ENCODE data around the gene CLDN1. TPM values are rescaled to one million over a fixed set of nuclear protein-coding genes. Genes with fewer than 3 reads are reported as not detected.

The CLDN1 gene
- total and polyA plus RNA-seq, 2 of the 13 experiments (the other 11 are each of a cell fraction or from before 2014, with no cell fraction given) = 42.7 to 51.6 TPM

DNA sequence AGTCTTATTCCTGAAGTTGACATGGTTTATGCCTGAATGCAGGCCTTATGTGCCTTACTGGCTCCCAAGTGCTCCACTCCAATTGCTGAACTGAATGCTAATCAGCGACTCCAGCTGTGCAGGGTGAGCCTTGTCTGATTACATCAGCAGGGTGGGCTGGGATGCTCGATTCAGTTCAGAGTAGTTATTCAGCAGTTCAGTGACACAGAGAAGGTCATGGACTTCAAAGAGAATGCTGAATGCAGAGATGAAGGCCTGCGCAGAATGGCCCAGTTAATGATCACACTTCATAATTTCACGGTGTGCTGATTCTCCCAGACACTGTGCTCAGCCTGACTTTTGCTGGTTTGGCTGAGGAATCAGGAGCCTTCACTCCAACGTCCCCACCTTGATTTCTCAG lies 63.6 kb downstream of the CLDN1 start (continued):
- TF ChIP-seq, protein P1, sequence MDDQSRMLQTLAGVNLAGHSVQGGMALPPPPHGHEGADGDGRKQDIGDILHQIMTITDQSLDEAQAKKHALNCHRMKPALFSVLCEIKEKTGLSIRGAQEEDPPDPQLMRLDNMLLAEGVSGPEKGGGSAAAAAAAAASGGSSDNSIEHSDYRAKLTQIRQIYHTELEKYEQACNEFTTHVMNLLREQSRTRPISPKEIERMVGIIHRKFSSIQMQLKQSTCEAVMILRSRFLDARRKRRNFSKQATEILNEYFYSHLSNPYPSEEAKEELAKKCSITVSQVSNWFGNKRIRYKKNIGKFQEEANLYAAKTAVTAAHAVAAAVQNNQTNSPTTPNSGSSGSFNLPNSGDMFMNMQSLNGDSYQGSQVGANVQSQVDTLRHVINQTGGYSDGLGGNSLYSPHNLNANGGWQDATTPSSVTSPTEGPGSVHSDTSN (CRISPR knock-in tag; IDR thresholded peaks at IDR 0.05; ENCODE audit: borderline replicate concordance) = no peak
- TF ChIP-seq ZNF577 (CRISPR knock-in tag; IDR thresholded peaks at IDR 0.05; ENCODE audit: borderline replicate concordance, low read depth) = no peak
- peak; percentile 26; the same call in 1 of the 2 replicates for TF ChIP-seq SAP130 (CRISPR knock-in tag; IDR thresholded peaks at IDR 0.05; ENCODE audit: low read depth)
- 0 out of 2 replicates have a peak, but pooled peaks have one; percentile 29 for TF ChIP-seq ZNF264 (CRISPR knock-in tag; IDR thresholded peaks at IDR 0.05)
- TF ChIP-seq ZNF207 (IDR thresholded peaks at IDR 0.05; ENCODE audit: borderline replicate concordance) = no peak
- TF ChIP-seq, protein P2, sequence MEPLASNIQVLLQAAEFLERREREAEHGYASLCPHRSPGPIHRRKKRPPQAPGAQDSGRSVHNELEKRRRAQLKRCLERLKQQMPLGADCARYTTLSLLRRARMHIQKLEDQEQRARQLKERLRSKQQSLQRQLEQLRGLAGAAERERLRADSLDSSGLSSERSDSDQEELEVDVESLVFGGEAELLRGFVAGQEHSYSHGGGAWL (CRISPR knock-in tag; IDR thresholded peaks at IDR 0.05) = no peak
- TF ChIP-seq ESRRA (CRISPR knock-in tag; IDR thresholded peaks at IDR 0.05; ENCODE audit: low read depth) = peak; percentile 52; the same call in 1 of the 2 replicates
- no peak for TF ChIP-seq RBM22 (optimal IDR thresholded peaks at IDR 0.05; ENCODE audit: low read length)
- no peak for TF ChIP-seq U2AF2 (IDR thresholded peaks at IDR 0.05; ENCODE audit: low read depth, low read length)
- no peak for TF ChIP-seq FOXJ3 (CRISPR knock-in tag; IDR thresholded peaks at IDR 0.05; ENCODE audit: borderline replicate concordance)
- TF ChIP-seq THAP11 (CRISPR knock-in tag; IDR thresholded peaks at IDR 0.05) = peak; percentile 23; the same call in 1 of the 2 replicates
- 0 out of 2 replicates have a peak, but pooled peaks have one; percentile 19 for TF ChIP-seq HOMEZ (CRISPR knock-in tag; IDR thresholded peaks at IDR 0.05; ENCODE audit: low read depth)
- TF ChIP-seq ZC3H13 (CRISPR knock-in tag; IDR thresholded peaks at IDR 0.05) = no peak
- no peak for TF ChIP-seq MYNN (CRISPR knock-in tag; IDR thresholded peaks at IDR 0.05; ENCODE audit: low read depth)
- TF ChIP-seq CEBPG (CRISPR knock-in tag; IDR thresholded peaks at IDR 0.05) = peak; percentile 82
- 0 out of 2 replicates have a peak, but pooled peaks have one; percentile 17 for TF ChIP-seq HHEX (CRISPR knock-in tag; IDR thresholded peaks at IDR 0.05)
- TF ChIP-seq NR2F1 (CRISPR knock-in tag; IDR thresholded peaks at IDR 0.05) = 0 out of 4 replicates have a peak, but pooled peaks of 1 of the 2 experiments have one; percentile 32
- TF ChIP-seq ZNF839 (CRISPR knock-in tag; IDR thresholded peaks at IDR 0.05; ENCODE audit: borderline replicate concordance) = no peak
- no peak for TF ChIP-seq LCORL (IDR thresholded peaks at IDR 0.05)
- TF ChIP-seq LCORL (CRISPR knock-in tag; IDR thresholded peaks at IDR 0.05) = peak; percentile 41; the same call in 1 of the 2 replicates
- peak; percentile 50; the same call in 1 of the 2 replicates for TF ChIP-seq NCOA2 (CRISPR knock-in tag; IDR thresholded peaks at IDR 0.05)
- peak; percentile 79; the same call in 1 of the 2 replicates for TF ChIP-seq TBX2 (CRISPR knock-in tag; IDR thresholded peaks at IDR 0.05; ENCODE audit: borderline replicate concordance)
- no peak for TF ChIP-seq ZNF251 (CRISPR knock-in tag; IDR thresholded peaks at IDR 0.05)
- no peak for TF ChIP-seq ZNF256 (CRISPR knock-in tag; conservative IDR thresholded peaks at IDR 0.05)
- no peak for TF ChIP-seq ZNF879 (CRISPR knock-in tag; IDR thresholded peaks at IDR 0.05)
- no peak for TF ChIP-seq REL (CRISPR knock-in tag; conservative IDR thresholded peaks at IDR 0.05)
- TF ChIP-seq ATF2 (CRISPR knock-in tag; IDR thresholded peaks at IDR 0.05) = peak; percentile 80
- TF ChIP-seq NFYB (CRISPR knock-in tag; IDR thresholded peaks at IDR 0.05) = no peak
- peak; percentile 75 for TF ChIP-seq ATF3 (CRISPR knock-in tag; IDR thresholded peaks at IDR 0.05)
